GM10266 (cell line): ENCODE measurements around the gene KHDRBS2.

Source experiments
- DNase-seq: peaks from one replicate; pipeline ENCODE4 v3.0.0; 2012; ENCODE audit errors: extremely low spot score
- CTCF ChIP-seq: IDR thresholded peaks from 2 replicates; pipeline ENCODE4 v1.5.1; 2012; ENCODE audit warnings: mild to moderate bottlenecking, low read depth; ENCODE audit not compliant: control insufficient read depth, insufficient read depth; ENCODE audit errors: missing control alignments

The KHDRBS2 gene

GRCh38 chr6:61950811-61951210 is 335.2 kb downstream of the KHDRBS2 start:
- no peak for DNase-seq
- TF ChIP-seq CTCF: no peak

GRCh38 chr6:61949971-61950370 is 336.1 kb downstream of the KHDRBS2 start:
- no peak for DNase-seq
- no peak for TF ChIP-seq CTCF

- no peak for DNase-seq
- TF ChIP-seq CTCF: no peak
Measured at GRCh38 chr6:61949161-61949560, 336.9 kb downstream of the KHDRBS2 start.

GRCh38 chr6:61947311-61947947 is 338.6 kb downstream of the KHDRBS2 start:
- no peak for TF ChIP-seq CTCF
- no peak for DNase-seq

GRCh38 chr6:61940919-61941318 is 345.1 kb downstream of the KHDRBS2 start:
- no peak for DNase-seq
- TF ChIP-seq CTCF: no peak

- DNase-seq: no peak
- TF ChIP-seq CTCF: no peak
Measured at GRCh38 chr6:61935242-61935846, 350.7 kb downstream of the KHDRBS2 start.

- TF ChIP-seq CTCF: no peak
- no peak for DNase-seq
Measured at GRCh38 chr6:61909486-61909885, 376.5 kb downstream of the KHDRBS2 start.
